ENCODE results near the gene PRDM12. TPM values are rescaled to one million over a fixed set of nuclear protein-coding genes. Genes with fewer than 3 reads are reported as not detected.

Gene PRDM12
- total and polyA plus RNA-seq, 5 experiments from 2014 or later: 0.06 to 0.13 TPM; not detected in 3

- peaks cover 0 to 47% (median 11%) of the 10 kb centered on the region in 3 donors for H3K36me3 Mint-ChIP-seq
- peak overlapping the region in 9 of 10 donors; percentile 11 to 87 (median 36) for H3K27ac Mint-ChIP-seq
Measured at GRCh38 chr9:130707225-130707976, 43.0 kb downstream of the PRDM12 start.

GRCh38 chr9:130710822-130711352 is 46.5 kb downstream of the PRDM12 start:
- ATAC-seq (no peak), DNase-seq (no peak)
- peak overlapping the region in 4 of 10 donors; percentile 33 to 64 (median 62) for H3K4me3 Mint-ChIP-seq

More at GRCh38 chr9:130707225-130707976, 43.0 kb downstream of the PRDM12 start:
- POLR2A ChIA-PET: interaction anchor here (0.7 kb wide), 1 partner anchor 14 kb away, joined by 4 read pairs; no protein-coding TSS in a partner anchor
- ATAC-seq: peak; percentile 29 to 53
- Mint-ChIP-seq H3K27me3 (no peaks in the 10 kb centered on the region), H3K4me3 (no peak overlapping the region), H3K4me1 (peaks cover under 1 to 11% (median 3%) of the 10 kb centered on the region in 4 donors), H3K9me3 (no peaks in the 10 kb centered on the region)
- DNase-seq: peak; percentile 45 to 83 (median 68)

GRCh38 chr9:130711469-130711868 is 47.1 kb downstream of the PRDM12 start:
- no peak for DNase-seq
- Mint-ChIP-seq H3K27ac (peak overlapping the region in 2 of 10 donors; percentile 15 to 41), H3K36me3 (peaks cover 0 to 6% (median 0%) of the 10 kb centered on the region in 3 donors), H3K9me3 (no peaks in the 10 kb centered on the region), H3K4me3 (peak overlapping the region in 8 of 10 donors; percentile 9 to 64 (median 50)), H3K4me1 (peaks cover 12 to 36% (median 35%) of the 10 kb centered on the region in 4 donors), H3K27me3 (no peaks in the 10 kb centered on the region)
- no peak for ATAC-seq
- POLR2A ChIA-PET: no interaction called here

More at GRCh38 chr9:130710822-130711352, 46.5 kb downstream of the PRDM12 start:
- Mint-ChIP-seq H3K36me3 (peaks cover 0 to 12% (median 0%) of the 10 kb centered on the region in 3 donors), H3K9me3 (no peaks in the 10 kb centered on the region), H3K4me1 (peaks cover 12 to 32% (median 30%) of the 10 kb centered on the region in 4 donors), H3K27me3 (no peaks in the 10 kb centered on the region), H3K27ac (no peak overlapping the region)
- POLR2A ChIA-PET: no interaction called here

GRCh38 chr9:130712564-130713285 is 48.3 kb downstream of the PRDM12 start:
- DNase-seq (peak; percentile 91 to 98 (median 94)), ATAC-seq (peak; percentile 96 to 97)
- POLR2A ChIA-PET: interaction anchor here (0.7 to 1.7 kb wide), 6 partner anchors 11 to 890 kb away, joined by 3 to 5 read pairs (median 4); partner anchors contain the start of genes ABL1 and EXOSC2
- peaks cover 12 to 45% (median 35%) of the 10 kb centered on the region in 4 donors for H3K4me1 Mint-ChIP-seq
- H3K27me3 Mint-ChIP-seq: no peaks in the 10 kb centered on the region
- no peaks in the 10 kb centered on the region for H3K36me3 Mint-ChIP-seq
- peak overlapping the region; percentile 83 to 97 (median 92) for H3K4me3 Mint-ChIP-seq
- H3K9me3 Mint-ChIP-seq: no peaks in the 10 kb centered on the region
- peak overlapping the region; percentile 78 to 97 (median 96) for H3K27ac Mint-ChIP-seq

GRCh38 chr9:130713286-130713960 is 49.0 kb downstream of the PRDM12 start:
- peak overlapping the region; percentile 83 to 97 (median 92) for H3K4me3 Mint-ChIP-seq
- POLR2A ChIA-PET: interaction anchor here (0.8 to 1.7 kb wide), 5 partner anchors 12 to 157 kb away, joined by 3 to 5 read pairs (median 4); partner anchors contain the start of genes ABL1 and EXOSC2
- DNase-seq (peak in 2 of 10 donors; percentile 5 to 10), ATAC-seq (peak; percentile 1 to 9)
- H3K27me3 Mint-ChIP-seq: no peaks in the 10 kb centered on the region
- H3K36me3 Mint-ChIP-seq: no peaks in the 10 kb centered on the region
- H3K4me1 Mint-ChIP-seq: peaks cover 12 to 47% (median 37%) of the 10 kb centered on the region in 4 donors
- H3K9me3 Mint-ChIP-seq: no peaks in the 10 kb centered on the region
- H3K27ac Mint-ChIP-seq: peak overlapping the region; percentile 67 to 97 (median 94)

- POLR2A ChIA-PET: interaction anchor here (0.5 to 1.3 kb wide), 3 partner anchors 19 to 332 kb away, joined by 3 to 5 read pairs (median 3); no protein-coding TSS in a partner anchor
- ATAC-seq (no peak), DNase-seq (no peak)
- Mint-ChIP-seq H3K4me3 (peak overlapping the region; percentile 83 to 97 (median 92)), H3K27ac (peak overlapping the region in 5 of 10 donors; percentile 22 to 95 (median 72)), H3K36me3 (peaks cover 0 to 4% (median 2%) of the 10 kb centered on the region in 3 donors), H3K27me3 (no peaks in the 10 kb centered on the region), H3K4me1 (peaks cover 13 to 54% (median 46%) of the 10 kb centered on the region in 4 donors), H3K9me3 (no peaks in the 10 kb centered on the region)
Measured at GRCh38 chr9:130714586-130715110, 50.3 kb downstream of the PRDM12 start.

GRCh38 chr9:130715270-130715669 is 50.9 kb downstream of the PRDM12 start:
- POLR2A ChIA-PET: interaction anchor here (0.8 to 1.3 kb wide), 2 partner anchors 20 to 331 kb away, joined by 3 read pairs; no protein-coding TSS in a partner anchor
- no peak for ATAC-seq
- Mint-ChIP-seq H3K4me3 (peak overlapping the region; percentile 83 to 97 (median 92)), H3K9me3 (no peaks in the 10 kb centered on the region), H3K36me3 (peaks cover 0 to 4% (median 2%) of the 10 kb centered on the region in 3 donors), H3K27me3 (no peaks in the 10 kb centered on the region), H3K4me1 (peaks cover 16 to 54% (median 50%) of the 10 kb centered on the region in 4 donors), H3K27ac (peak overlapping the region in 1 of 10 donors; percentile 37)
- DNase-seq: no peak

GRCh38 chr9:130718562-130718961 is 54.2 kb downstream of the PRDM12 start:
- POLR2A ChIA-PET: interaction anchor here (0.6 kb wide), 1 partner anchor 75 kb away, joined by 3 read pairs; no protein-coding TSS in a partner anchor
- DNase-seq (no peak), ATAC-seq (no peak)
- no peaks in the 10 kb centered on the region for H3K27me3 Mint-ChIP-seq
- H3K9me3 Mint-ChIP-seq: no peaks in the 10 kb centered on the region
- peaks cover 0 to 10% (median 4%) of the 10 kb centered on the region in 3 donors for H3K36me3 Mint-ChIP-seq
- peaks cover 19 to 57% (median 52%) of the 10 kb centered on the region in 4 donors for H3K4me1 Mint-ChIP-seq
- H3K4me3 Mint-ChIP-seq: no peak overlapping the region
- H3K27ac Mint-ChIP-seq: peak overlapping the region in 1 of 10 donors; percentile 24

- Mint-ChIP-seq H3K9me3 (no peaks in the 10 kb centered on the region), H3K36me3 (peaks cover 0 to 10% (median 4%) of the 10 kb centered on the region in 3 donors), H3K27ac (peak overlapping the region in 1 of 10 donors; percentile 47), H3K4me1 (peaks cover 10 to 38% (median 30%) of the 10 kb centered on the region in 4 donors), H3K4me3 (no peak overlapping the region), H3K27me3 (no peaks in the 10 kb centered on the region)
- POLR2A ChIA-PET: no interaction called here
- ATAC-seq (no peak), DNase-seq (no peak)
Measured at GRCh38 chr9:130720762-130721161, 56.4 kb downstream of the PRDM12 start.

GRCh38 chr9:130728721-130729120 is 64.3 kb downstream of the PRDM12 start:
- ATAC-seq (no peak), DNase-seq (no peak)
- H3K4me1 Mint-ChIP-seq: peaks cover 14 to 30% (median 24%) of the 10 kb centered on the region in 4 donors
- peak overlapping the region in 2 of 10 donors; percentile 18 to 43 for H3K27ac Mint-ChIP-seq
- H3K9me3 Mint-ChIP-seq: peaks cover 0 to 2% (median 0%) of the 10 kb centered on the region in 9 donors
- H3K27me3 Mint-ChIP-seq: no peaks in the 10 kb centered on the region
- peaks cover 0 to 7% (median 3%) of the 10 kb centered on the region in 3 donors for H3K36me3 Mint-ChIP-seq
- POLR2A ChIA-PET: no interaction called here
- no peak overlapping the region for H3K4me3 Mint-ChIP-seq

GRCh38 chr9:130729145-130729544 is 64.8 kb downstream of the PRDM12 start:
- Mint-ChIP-seq H3K36me3 (peaks cover 0 to 9% (median 3%) of the 10 kb centered on the region in 3 donors), H3K27me3 (no peaks in the 10 kb centered on the region), H3K9me3 (peaks cover 0 to 2% (median 0%) of the 10 kb centered on the region in 9 donors), H3K4me3 (no peak overlapping the region), H3K4me1 (peaks cover 14 to 32% (median 24%) of the 10 kb centered on the region in 4 donors), H3K27ac (peak overlapping the region in 3 of 10 donors; percentile 2 to 73 (median 73))
- ATAC-seq: no peak
- POLR2A ChIA-PET: no interaction called here
- DNase-seq: no peak
